Measurements from ENCODE around the gene NES.

Gene NES

GRCh38 chr1:156717351-156717750 lies 40.1 kb upstream of the NES start:
- no peak for DNase-seq
- no peak overlapping the region for H3K4me3 ChIP-seq
- no peak overlapping the region for H3K27ac ChIP-seq
- H3K36me3 ChIP-seq, result peaks cover 8 to 35% (median 18%) of the 10 kb centered on the region in 3 donors
- TF ChIP-seq, protein P1, sequence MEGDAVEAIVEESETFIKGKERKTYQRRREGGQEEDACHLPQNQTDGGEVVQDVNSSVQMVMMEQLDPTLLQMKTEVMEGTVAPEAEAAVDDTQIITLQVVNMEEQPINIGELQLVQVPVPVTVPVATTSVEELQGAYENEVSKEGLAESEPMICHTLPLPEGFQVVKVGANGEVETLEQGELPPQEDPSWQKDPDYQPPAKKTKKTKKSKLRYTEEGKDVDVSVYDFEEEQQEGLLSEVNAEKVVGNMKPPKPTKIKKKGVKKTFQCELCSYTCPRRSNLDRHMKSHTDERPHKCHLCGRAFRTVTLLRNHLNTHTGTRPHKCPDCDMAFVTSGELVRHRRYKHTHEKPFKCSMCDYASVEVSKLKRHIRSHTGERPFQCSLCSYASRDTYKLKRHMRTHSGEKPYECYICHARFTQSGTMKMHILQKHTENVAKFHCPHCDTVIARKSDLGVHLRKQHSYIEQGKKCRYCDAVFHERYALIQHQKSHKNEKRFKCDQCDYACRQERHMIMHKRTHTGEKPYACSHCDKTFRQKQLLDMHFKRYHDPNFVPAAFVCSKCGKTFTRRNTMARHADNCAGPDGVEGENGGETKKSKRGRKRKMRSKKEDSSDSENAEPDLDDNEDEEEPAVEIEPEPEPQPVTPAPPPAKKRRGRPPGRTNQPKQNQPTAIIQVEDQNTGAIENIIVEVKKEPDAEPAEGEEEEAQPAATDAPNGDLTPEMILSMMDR (IDR thresholded peaks at IDR 0.05), result no peak
- intact Hi-C loops (cut with DNase I; ENCODE audit: low total_unique reads), result no loop called here
- peaks cover 0 to 4% (median 0%) of the 10 kb centered on the region in 4 donors for H3K4me1 ChIP-seq
- H3K27me3 ChIP-seq, result no peaks in the 10 kb centered on the region
- H3K9me3 ChIP-seq, result no peaks in the 10 kb centered on the region

- TF ChIP-seq, protein P1 (IDR thresholded peaks at IDR 0.05), result no peak
- H3K9me3 ChIP-seq, result no peaks in the 10 kb centered on the region
- H3K36me3 ChIP-seq, result peaks cover 0 to 11% (median 0%) of the 10 kb centered on the region in 3 donors
- H3K4me3 ChIP-seq, result no peak overlapping the region
- no peak for DNase-seq
- H3K4me1 ChIP-seq, result peaks cover 0 to 22% (median 6%) of the 10 kb centered on the region in 4 donors
- H3K27me3 ChIP-seq, result no peaks in the 10 kb centered on the region
- intact Hi-C loops (cut with DNase I; ENCODE audit: low total_unique reads), result no loop called here
- no peak overlapping the region for H3K27ac ChIP-seq
Observed at GRCh38 chr1:156714830-156715229, 37.6 kb upstream of the NES start.

- no peak overlapping the region for H3K27ac ChIP-seq
- DNase-seq, result no peak
- intact Hi-C loops (cut with DNase I; ENCODE audit: low total_unique reads), result no loop called here
- TF ChIP-seq, protein P1 (IDR thresholded peaks at IDR 0.05), result no peak
- no peaks in the 10 kb centered on the region for H3K27me3 ChIP-seq
- H3K9me3 ChIP-seq, result no peaks in the 10 kb centered on the region
- H3K36me3 ChIP-seq, result peaks cover 0 to 10% (median 0%) of the 10 kb centered on the region in 3 donors
- H3K4me3 ChIP-seq, result no peak overlapping the region
- peaks cover 0 to 43% (median 13%) of the 10 kb centered on the region in 4 donors for H3K4me1 ChIP-seq
Observed at GRCh38 chr1:156712626-156713025, 35.4 kb upstream of the NES start.

DNA sequence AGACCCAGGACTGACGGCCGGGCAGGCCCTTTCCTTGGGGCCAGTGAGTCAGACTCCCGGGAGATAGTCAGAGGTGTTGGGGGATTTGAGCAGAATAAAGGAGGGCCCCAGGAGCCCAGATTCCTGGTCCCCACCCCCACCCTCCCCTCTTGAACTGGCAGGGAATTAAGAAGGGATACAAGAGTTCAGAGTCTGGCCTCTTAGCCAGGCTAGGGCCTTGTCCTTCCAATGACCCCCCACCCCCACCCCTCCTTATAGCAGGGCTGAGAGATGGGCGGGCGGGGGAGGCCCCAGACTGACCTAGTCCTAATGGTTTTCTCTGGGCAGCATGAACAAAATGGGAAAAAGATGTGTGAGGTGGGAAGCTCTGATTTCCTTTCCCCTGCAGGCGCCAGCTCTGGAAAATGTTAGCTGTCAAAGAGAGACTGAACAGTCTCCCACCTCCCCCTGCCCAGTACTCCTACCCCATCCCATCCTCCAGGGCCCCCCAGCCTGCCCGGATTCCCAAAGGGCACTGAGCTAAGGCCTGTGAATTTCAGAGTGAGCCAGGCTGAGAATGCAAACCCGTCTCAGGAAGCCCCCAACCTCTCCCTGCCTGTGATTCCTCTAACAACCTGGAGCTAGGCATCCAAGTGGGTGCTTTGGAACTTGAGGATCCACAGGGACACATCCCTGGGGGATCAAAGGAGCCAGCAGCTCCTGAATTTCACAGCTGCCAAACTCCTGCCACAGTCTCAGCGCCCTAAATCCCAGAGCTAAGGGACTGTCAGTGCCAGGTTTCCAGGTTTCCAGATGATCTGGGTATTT lies 34.0 kb upstream of the NES start:
- no peak for DNase-seq
- H3K27me3 ChIP-seq, result no peaks in the 10 kb centered on the region
- no peak overlapping the region for H3K27ac ChIP-seq
- TF ChIP-seq, protein P1 (IDR thresholded peaks at IDR 0.05), result no peak
- H3K36me3 ChIP-seq, result peaks cover 0 to 5% (median 0%) of the 10 kb centered on the region in 3 donors
- no peaks in the 10 kb centered on the region for H3K9me3 ChIP-seq
- H3K4me3 ChIP-seq, result no peak overlapping the region
- H3K4me1 ChIP-seq, result peaks cover 0 to 57% (median 22%) of the 10 kb centered on the region in 4 donors
- intact Hi-C loops (cut with DNase I; ENCODE audit: low total_unique reads), result no loop called here

- Histone ChIP-seq H3K27me3 (no peaks in the 10 kb centered on the region), H3K27ac (peak overlapping the region in 1 of 2 donors; percentile 52), H3K36me3 (no peaks in the 10 kb centered on the region), H3K4me3 (no peak overlapping the region), H3K9me3 (no peaks in the 10 kb centered on the region), H3K4me1 (peaks cover under 1 to 70% (median 35%) of the 10 kb centered on the region in 4 donors)
- TF ChIP-seq, protein P1 (IDR thresholded peaks at IDR 0.05), result no peak
- peak; percentile 79 to 92 for DNase-seq
- intact Hi-C loops (cut with DNase I; ENCODE audit: low total_unique reads), result no loop called here
Observed at GRCh38 chr1:156709757-156710489, 32.7 kb upstream of the NES start.
